Fibroblast of villous mesenchyme (primary cell): ENCODE results near the gene SH3D21. TPM values are rescaled to one million over a fixed set of nuclear protein-coding genes. Genes with fewer than 3 reads are reported as not detected.

Source experiments
- DNase-seq: peaks from one replicate; pipeline ENCODE4 v3.0.0-alpha.2; 2010; ENCODE audit warnings: low read depth
- H3K4me3 ChIP-seq: 2 replicates; pipeline ENCODE4 v1.5.1; 2011; ENCODE audit warnings: low read depth, mild to moderate bottlenecking, low read length
- total RNA-seq: library from RNA; depleted of rRNA; stranded (reverse); fragments of >200 nt; gene quantifications from 2 replicates; pipeline ENCODE4 v1.2.3, GENCODE V29; 2012
- TF ChIP-seq, protein P1 (sequence below): IDR thresholded peaks from 2 replicates; pipeline ENCODE4 v1.5.1; 2012; ENCODE audit warnings: low read depth, mild to moderate bottlenecking, low read length; ENCODE audit not compliant: insufficient read depth

SH3D21 gene
- total RNA-seq, 1 donor = 3.9 TPM

DNA sequence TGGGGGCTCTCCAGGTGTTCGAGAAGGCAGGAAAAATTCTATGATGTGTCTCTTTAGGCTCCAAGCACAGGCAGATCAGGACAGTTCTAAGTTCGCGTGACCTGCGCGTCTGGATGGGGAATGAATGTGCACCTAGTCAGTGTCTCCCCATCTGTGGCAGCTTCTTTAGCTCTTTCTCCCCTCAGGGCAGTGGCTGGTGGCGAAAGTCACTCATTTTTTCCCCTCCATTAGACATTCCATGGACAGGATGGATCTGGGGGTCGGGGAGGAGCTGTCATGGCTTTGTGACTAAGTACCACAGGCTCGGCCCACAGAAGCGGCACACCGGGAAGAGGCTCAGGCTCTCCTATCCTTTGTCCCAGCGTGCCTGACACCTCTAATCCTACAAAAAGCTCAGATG lies 48.3 kb downstream of the SH3D21 start:
- no peak overlapping the region for H3K4me3 ChIP-seq
- TF ChIP-seq, protein P1, sequence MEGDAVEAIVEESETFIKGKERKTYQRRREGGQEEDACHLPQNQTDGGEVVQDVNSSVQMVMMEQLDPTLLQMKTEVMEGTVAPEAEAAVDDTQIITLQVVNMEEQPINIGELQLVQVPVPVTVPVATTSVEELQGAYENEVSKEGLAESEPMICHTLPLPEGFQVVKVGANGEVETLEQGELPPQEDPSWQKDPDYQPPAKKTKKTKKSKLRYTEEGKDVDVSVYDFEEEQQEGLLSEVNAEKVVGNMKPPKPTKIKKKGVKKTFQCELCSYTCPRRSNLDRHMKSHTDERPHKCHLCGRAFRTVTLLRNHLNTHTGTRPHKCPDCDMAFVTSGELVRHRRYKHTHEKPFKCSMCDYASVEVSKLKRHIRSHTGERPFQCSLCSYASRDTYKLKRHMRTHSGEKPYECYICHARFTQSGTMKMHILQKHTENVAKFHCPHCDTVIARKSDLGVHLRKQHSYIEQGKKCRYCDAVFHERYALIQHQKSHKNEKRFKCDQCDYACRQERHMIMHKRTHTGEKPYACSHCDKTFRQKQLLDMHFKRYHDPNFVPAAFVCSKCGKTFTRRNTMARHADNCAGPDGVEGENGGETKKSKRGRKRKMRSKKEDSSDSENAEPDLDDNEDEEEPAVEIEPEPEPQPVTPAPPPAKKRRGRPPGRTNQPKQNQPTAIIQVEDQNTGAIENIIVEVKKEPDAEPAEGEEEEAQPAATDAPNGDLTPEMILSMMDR = no peak
- no peak for DNase-seq

DNA sequence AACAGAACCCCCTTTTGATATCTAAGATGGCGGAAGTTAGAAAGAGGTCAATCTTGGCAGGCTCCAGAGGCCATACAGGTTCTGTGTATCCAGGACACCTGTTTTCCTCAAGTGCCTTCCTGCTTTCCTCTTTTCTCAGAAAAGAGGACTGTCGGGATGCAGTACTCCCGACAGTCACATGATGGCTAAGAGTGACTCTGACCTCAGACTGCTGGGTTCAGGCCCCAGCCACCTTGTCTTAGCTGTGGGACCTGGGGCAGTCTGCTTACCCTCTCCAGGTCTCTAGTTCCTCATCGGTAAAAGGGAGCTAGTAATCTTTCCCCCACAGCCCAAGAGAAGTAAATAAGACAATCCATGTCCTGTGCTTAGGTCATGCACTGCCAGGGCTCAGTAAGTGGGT lies 49.6 kb downstream of the SH3D21 start:
- TF ChIP-seq, protein P1 = no peak
- DNase-seq = no peak
- H3K4me3 ChIP-seq = no peak overlapping the region

DNA sequence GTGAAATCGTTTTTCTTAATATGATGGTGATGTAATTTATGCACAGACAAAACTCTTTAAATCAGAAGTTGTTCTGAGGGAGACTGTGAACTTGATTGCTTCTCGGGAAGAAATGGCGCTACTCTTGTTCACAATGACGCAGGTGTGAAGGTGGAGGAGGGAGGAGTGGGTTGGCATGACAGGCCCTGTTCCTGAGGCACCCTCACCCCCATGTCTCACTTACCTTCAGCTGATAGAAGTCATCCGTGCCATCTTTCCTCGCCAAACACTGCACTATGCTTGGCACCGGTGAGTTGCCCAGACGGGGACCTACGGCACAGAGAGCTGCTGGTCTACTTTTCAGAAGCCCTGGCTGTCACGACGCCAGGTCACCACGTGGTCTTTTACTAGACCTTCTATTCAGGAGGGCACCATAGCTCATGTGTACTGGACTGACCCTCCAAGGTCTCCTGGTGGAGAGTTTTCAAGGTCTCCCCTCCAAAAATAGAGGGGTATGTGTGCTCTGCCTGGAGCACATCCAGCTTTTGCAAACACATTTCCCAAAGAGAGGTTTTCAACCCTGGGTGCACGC lies 52.4 kb downstream of the SH3D21 start:
- H3K4me3 ChIP-seq = no peak overlapping the region
- TF ChIP-seq, protein P1 = no peak
- DNase-seq = no peak

DNA sequence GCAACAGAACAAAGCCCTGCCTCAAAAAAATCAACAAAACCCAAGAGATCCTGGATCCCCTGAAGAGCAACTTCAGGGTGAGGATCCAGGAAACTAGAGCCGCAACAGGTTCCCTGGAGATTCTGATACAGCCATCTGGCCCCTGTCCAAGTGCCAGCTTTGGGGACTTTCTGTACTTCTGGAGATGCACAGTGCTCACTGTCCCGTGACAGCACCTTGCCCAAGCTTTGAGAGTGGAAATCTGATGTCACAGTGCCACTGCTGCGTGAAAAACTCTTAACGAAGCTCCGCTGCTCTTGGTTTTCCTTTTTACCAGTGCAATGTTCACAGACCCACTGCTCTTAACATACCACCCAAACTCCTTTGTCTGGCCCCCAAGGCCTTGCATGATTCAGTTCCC lies 53.2 kb downstream of the SH3D21 start:
- TF ChIP-seq, protein P1 = no peak
- DNase-seq = no peak
- H3K4me3 ChIP-seq = no peak overlapping the region

DNA sequence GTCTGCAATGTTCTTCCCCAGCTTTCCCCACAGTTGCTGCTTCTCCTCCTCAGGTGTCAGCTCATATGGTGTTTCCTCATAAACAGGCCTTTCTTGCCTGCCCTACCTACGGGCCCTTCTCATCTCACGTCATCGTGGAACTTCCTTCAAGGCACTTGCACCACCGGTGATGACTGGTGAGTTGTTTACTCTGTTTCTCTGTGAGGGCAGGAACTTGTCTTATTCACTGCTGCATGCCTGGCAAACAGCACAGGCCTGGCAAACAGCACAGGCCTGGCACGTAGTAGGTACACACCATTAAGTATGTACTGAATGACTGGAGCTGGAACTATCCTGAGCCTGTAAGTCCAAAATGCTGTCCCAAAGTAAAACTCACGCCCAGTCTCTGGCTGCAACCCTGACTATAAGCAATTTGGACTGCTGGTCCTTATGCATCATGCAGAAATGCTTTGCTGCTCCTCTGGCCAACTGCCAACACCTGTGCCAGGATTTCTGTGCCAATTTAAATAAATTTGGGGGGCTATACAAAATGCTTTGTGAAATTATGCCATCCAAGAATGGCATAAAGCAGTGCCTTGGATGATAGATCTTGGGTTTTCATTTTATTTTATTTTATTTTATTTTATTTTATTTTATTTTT lies 53.9 kb downstream of the SH3D21 start:
- DNase-seq = no peak
- no peak overlapping the region for H3K4me3 ChIP-seq
- TF ChIP-seq, protein P1 = no peak

DNA sequence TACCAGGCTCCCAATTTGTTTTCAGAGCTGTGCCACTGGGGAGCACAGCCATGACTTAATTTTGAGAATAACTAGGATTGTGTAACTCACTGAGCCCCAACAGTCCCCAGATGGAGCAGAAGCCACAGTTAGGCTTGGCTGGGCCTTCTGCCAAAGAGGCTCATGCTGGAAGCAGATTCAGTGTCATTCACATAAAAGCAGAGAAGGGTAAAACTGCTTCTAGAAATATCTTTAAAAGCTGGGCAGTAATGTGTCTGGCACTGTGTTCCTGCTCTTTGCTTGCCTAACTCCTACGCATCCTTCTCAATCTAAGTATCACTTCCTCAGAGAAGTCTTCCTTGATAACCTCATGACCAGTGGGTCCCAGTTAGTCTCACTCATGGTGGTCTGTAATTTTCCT lies 59.2 kb downstream of the SH3D21 start:
- no peak overlapping the region for H3K4me3 ChIP-seq
- TF ChIP-seq, protein P1 = no peak
- DNase-seq = peak; percentile 92
